DND-41 (cell line): Measurements from ENCODE around the gene CCDC51.

Experiments used
- CTCF ChIP-seq: IDR thresholded peaks from 2 replicates; pipeline ENCODE4 v1.5.1; 2012; ENCODE audit warnings: borderline replicate concordance, low read length, moderate library complexity, mild to moderate bottlenecking; ENCODE audit not compliant: poor library complexity, severe bottlenecking; ENCODE audit errors: extremely low read depth
- EZH2 ChIP-seq: IDR thresholded peaks from 3 replicates; pipeline ENCODE4 v1.6.1; 2012; ENCODE audit warnings: borderline replicate concordance, low read depth, mild to moderate bottlenecking, moderate library complexity, low read length, inconsistent platforms; ENCODE audit not compliant: severe bottlenecking

GRCh38 chr3:48467110-48467454 is 27.2 kb upstream of the CCDC51 start:
- TF ChIP-seq CTCF (no peak), EZH2 (no peak)
